Hepatocyte (in vitro differentiated cells): ENCODE results near the gene CORO2A.

ENCODE experiments used
- CTCF ChIP-seq: fragments of 200-600 bp; sonication (generic); IDR thresholded peaks from 2 replicates; pipeline ENCODE4 v1.5.1; 2016; ENCODE audit warnings: antibody characterized with exemption, mild to moderate bottlenecking; ENCODE audit not compliant: poor library complexity
- EZH2 ChIP-seq: fragments of 200-600 bp; sonication (generic); IDR thresholded peaks from 2 replicates; pipeline ENCODE4 v1.6.1; 2016; ENCODE audit warnings: antibody characterized with exemption, mild to moderate bottlenecking, borderline replicate concordance

DNA sequence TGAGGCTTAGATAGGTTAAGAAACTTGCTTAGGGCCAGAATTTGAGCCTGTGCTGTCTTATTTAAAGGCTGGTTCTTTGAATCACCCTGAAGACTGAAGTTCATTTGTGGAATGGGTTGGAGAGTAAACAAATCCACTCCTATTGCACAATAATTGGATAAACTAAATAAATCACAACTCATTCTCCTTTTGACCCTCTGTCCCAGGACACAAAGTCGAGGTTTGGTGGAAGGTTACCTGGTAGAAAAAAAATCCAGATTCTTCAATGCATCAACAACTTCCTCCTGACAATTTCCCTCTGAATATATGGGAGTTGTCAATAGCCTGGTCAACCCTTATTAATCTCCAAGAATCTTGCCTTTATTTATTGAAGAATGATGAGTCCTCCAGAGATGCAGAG is 34.1 kb upstream of the CORO2A start:
- no peak for TF ChIP-seq CTCF
- TF ChIP-seq EZH2: no peak
